GM12878 (cell line): ENCODE data around the gene CFAP126. TPM values are rescaled to one million over a fixed set of nuclear protein-coding genes. Genes with fewer than 3 reads are reported as not detected.
A peak's percentile ranks its signal among the peaks of the same experiment; 100 is the strongest.
"Not testable (repeated sequence)": the region's sequence is repeated elsewhere in the genome, so short reads cannot be mapped to it uniquely, and the experiment has no call there.

Experiments
- ATAC-seq: fragments of 200-7000 bp; cut with Tn5 transposase; 3 replicates; pipeline ENCODE4 v1.9.1; 2020; ENCODE audit warnings: mild to moderate bottlenecking, moderate library complexity
- BruUV-seq: library from RNA; stranded (reverse); fragments of 400-500 nt; replicated peaks from 2 replicates; lab custom pipeline; 2021; lab: Mats Ljungman, UMichigan
- CTCF ChIA-PET: fragments of 300-600 bp; sonication (Branson Sonifier 250); formaldehyde crosslinking; extraction: SDS; loops from one replicate; lab custom pipeline; 2021; ENCODE audit warnings: inconsistent platforms; lab: Yijun Ruan, JAX
- POLR2A ChIA-PET: fragments of 350-600 bp; formaldehyde crosslinking; extraction: SDS; loops from one replicate; lab custom pipeline; 2021; ENCODE audit warnings: inconsistent platforms; lab: Charles Lee
- RAD21 ChIA-PET: fragments of 300-600 bp; sonication (Branson Sonifier 250); formaldehyde crosslinking; loops from one replicate; lab custom pipeline; 2023; ENCODE audit warnings: antibody characterized with exemption; ENCODE audit not compliant: unreplicated experiment; lab: Charles Lee
- SMC1A ChIA-PET: fragments of 300-600 bp; sonication (Branson Sonifier 250); formaldehyde crosslinking; loops from one replicate; lab custom pipeline; 2023; ENCODE audit not compliant: unreplicated experiment, uncharacterized antibody; lab: Charles Lee
- DNase-seq: peaks from one replicate; pipeline ENCODE4 v3.0.0-alpha.2; 2011; ENCODE audit warnings: low read depth, low spot score
- FAIRE-seq: peaks from 3 replicates; lab custom pipeline; 2011; peaks lifted over from hg19 to GRCh38; lab: Jason Lieb, UNC
- H2AFZ ChIP-seq: 2 replicates; pipeline ENCODE4 v1.6.0; 2011; ENCODE audit warnings: low read depth, low read length, control low read depth; ENCODE audit not compliant: control insufficient read depth
- H3K27ac ChIP-seq: 2 replicates; pipeline ENCODE4 v1.5.1; 2011; ENCODE audit warnings: control low read depth; ENCODE audit not compliant: control insufficient read depth, insufficient read depth
- H3K27me3 ChIP-seq, 2 experiments: replicated peaks in 1 of 2; 2 replicates each; pipeline versions ENCODE4 v1.6.0 to v1.6.1; 2011; ENCODE audit warnings: low read length in 1 of 2; ENCODE audit not compliant: control insufficient read depth in 2 of 2, insufficient read depth in 2 of 2
- H3K36me3 ChIP-seq, 2 experiments: 2 replicates each; pipeline ENCODE4 v1.5.1; 2011; ENCODE audit warnings: low read length in 1 of 2; ENCODE audit not compliant: control insufficient read depth in 2 of 2, insufficient read depth in 2 of 2
- H3K4me1 ChIP-seq: 2 replicates; pipeline ENCODE4 v1.6.1; 2011; ENCODE audit warnings: mild to moderate bottlenecking, low read length, moderate library complexity, mixed read lengths; ENCODE audit not compliant: control insufficient read depth, insufficient read depth
- H3K4me2 ChIP-seq: 2 replicates; pipeline ENCODE4 v1.6.0; 2011; ENCODE audit warnings: control low read depth; ENCODE audit not compliant: control insufficient read depth, insufficient read depth
- H3K4me3 ChIP-seq: fragments of 200-600 bp; sonication (generic); 2 replicates; pipeline ENCODE4 v1.5.1; 2016
- H3K79me2 ChIP-seq: 2 replicates; pipeline ENCODE4 v1.6.0; 2011; ENCODE audit warnings: low read length; ENCODE audit not compliant: control insufficient read depth, insufficient read depth
- H3K9ac ChIP-seq: 2 replicates; pipeline ENCODE4 v1.8.0; 2011; ENCODE audit warnings: low read length, control low read depth, mixed read lengths; ENCODE audit not compliant: control insufficient read depth, insufficient read depth
- H3K9me3 ChIP-seq: replicated peaks from 3 replicates; pipeline ENCODE4 v1.5.1; 2011; ENCODE audit warnings: mild to moderate bottlenecking, low read length; ENCODE audit not compliant: control insufficient read depth, insufficient read depth
- H4K20me1 ChIP-seq: 2 replicates; pipeline ENCODE4 v1.6.0; 2011; ENCODE audit not compliant: control insufficient read depth, insufficient read depth
- ATF7 ChIP-seq: fragments of 450-650 bp; IDR thresholded peaks from 2 replicates; pipeline ENCODE4 v1.6.1; 2016; ENCODE audit warnings: low read depth, mild to moderate bottlenecking
- FOXK2 ChIP-seq: fragments of 450-650 bp; IDR thresholded peaks from 2 replicates; pipeline ENCODE4 v1.6.1; 2017; ENCODE audit warnings: mild to moderate bottlenecking, moderate library complexity
- IKZF2 ChIP-seq, 2 experiments: fragments of 450-650 bp; IDR thresholded peaks; 2 replicates each; pipeline ENCODE4 v1.6.1; 2017; ENCODE audit warnings: mild to moderate bottlenecking in 2 of 2, moderate library complexity in 2 of 2
- JUNB ChIP-seq: IDR thresholded peaks from 2 replicates; pipeline ENCODE4 v1.6.1; 2016; ENCODE audit warnings: antibody characterized with exemption, mild to moderate bottlenecking
- KLF5 ChIP-seq: fragments of 450-650 bp; IDR thresholded peaks from 2 replicates; pipeline ENCODE4 v1.6.1; 2014; ENCODE audit warnings: mild to moderate bottlenecking; ENCODE audit not compliant: partially characterized antibody
- MLLT1 ChIP-seq: fragments of 450-650 bp; IDR thresholded peaks from 2 replicates; pipeline ENCODE4 v1.6.1; 2016; ENCODE audit warnings: mild to moderate bottlenecking
- MTA2 ChIP-seq: fragments of 450-650 bp; IDR thresholded peaks from 2 replicates; pipeline ENCODE4 v1.6.1; 2016; ENCODE audit warnings: low read depth, mild to moderate bottlenecking, moderate library complexity
- NBN ChIP-seq: fragments of 450-650 bp; IDR thresholded peaks from 2 replicates; pipeline ENCODE4 v1.6.1; 2016
- NR2F1 ChIP-seq: fragments of 450-650 bp; conservative IDR thresholded peaks from 2 replicates; pipeline ENCODE4 v1.6.1; 2017; ENCODE audit warnings: mild to moderate bottlenecking
- RUNX3 ChIP-seq: IDR thresholded peaks from 2 replicates; pipeline ENCODE4 v1.6.1; 2012; ENCODE audit warnings: low read length, inconsistent platforms
- SKIL ChIP-seq: fragments of 450-650 bp; IDR thresholded peaks from 2 replicates; pipeline ENCODE4 v1.6.1; 2017; ENCODE audit warnings: mild to moderate bottlenecking, low read depth, inconsistent platforms; ENCODE audit not compliant: poor library complexity, severe bottlenecking
- SMARCA5 ChIP-seq: fragments of 450-650 bp; IDR thresholded peaks from 2 replicates; pipeline ENCODE4 v1.6.1; 2017; ENCODE audit warnings: mild to moderate bottlenecking
- ZBTB40 ChIP-seq: fragments of 450-650 bp; IDR thresholded peaks from 2 replicates; pipeline ENCODE4 v1.6.1; 2016; ENCODE audit warnings: mild to moderate bottlenecking, moderate library complexity, borderline replicate concordance
- WGBS: methylation state at CpG from one replicate; pipeline ENCODE4 v1.1.6; 2016; ENCODE audit warnings: low lambda C conversion rate; ENCODE audit not compliant: insufficient replicate concordance, insufficient coverage; ENCODE audit errors: missing lambda C conversion rate; 5-methylcytosine and 5-hydroxymethylcytosine counted together
- in situ Hi-C: fragments of 300-500 bp; cut with MboI; formaldehyde crosslinking; loops from 9 replicates; pipeline ENCODE4 v1.14.3; 2018; ENCODE audit warnings: mixed read lengths
- intact Hi-C: fragments of 100-400 bp; cut with micrococcal nuclease; formaldehyde crosslinking; loops from one replicate; pipeline ENCODE4 v1.14.2; 2022; ENCODE audit not compliant: unreplicated experiment
- polyA plus RNA-seq, 11 experiments: library from polyadenylated mRNA; depleted of rRNA in 4 of 11; unstranded in 6 of 11; stranded (reverse) in 5 of 11; fragments of >200 nt; fragmentation: Nextera tagmentation in 4 of 11; fragmentation: Illumina TruSeq in 1 of 11; extraction: Ambion mirVana in 4 of 11; extraction: Trizol in 1 of 11; gene quantifications; 1 replicate in 1 of 11; 2 replicates in 10 of 11; pipeline versions ENCODE4 v1.2.1 to v1.2.3, GENCODE V29; 2011 to 2016; ENCODE audit warnings: inconsistent platforms in 2 of 11, missing spikeins in 2 of 11, low read depth in 1 of 11
- total RNA-seq, 4 experiments: library from RNA; depleted of rRNA in 3 of 4; stranded (reverse); fragments of >200 nt in 3 of 4; fragmentation: Illumina TruSeq in 1 of 4; extraction: Trizol in 1 of 4; gene quantifications; 2 replicates each; pipeline versions ENCODE4 v1.2.1 to v1.2.3, GENCODE V29; 2013 to 2021

Gene CFAP126
- total and polyA plus RNA-seq, 10 of the 15 experiments (the other 5 are each of a cell fraction or from before 2014, with no cell fraction given) = not detected

DNA sequence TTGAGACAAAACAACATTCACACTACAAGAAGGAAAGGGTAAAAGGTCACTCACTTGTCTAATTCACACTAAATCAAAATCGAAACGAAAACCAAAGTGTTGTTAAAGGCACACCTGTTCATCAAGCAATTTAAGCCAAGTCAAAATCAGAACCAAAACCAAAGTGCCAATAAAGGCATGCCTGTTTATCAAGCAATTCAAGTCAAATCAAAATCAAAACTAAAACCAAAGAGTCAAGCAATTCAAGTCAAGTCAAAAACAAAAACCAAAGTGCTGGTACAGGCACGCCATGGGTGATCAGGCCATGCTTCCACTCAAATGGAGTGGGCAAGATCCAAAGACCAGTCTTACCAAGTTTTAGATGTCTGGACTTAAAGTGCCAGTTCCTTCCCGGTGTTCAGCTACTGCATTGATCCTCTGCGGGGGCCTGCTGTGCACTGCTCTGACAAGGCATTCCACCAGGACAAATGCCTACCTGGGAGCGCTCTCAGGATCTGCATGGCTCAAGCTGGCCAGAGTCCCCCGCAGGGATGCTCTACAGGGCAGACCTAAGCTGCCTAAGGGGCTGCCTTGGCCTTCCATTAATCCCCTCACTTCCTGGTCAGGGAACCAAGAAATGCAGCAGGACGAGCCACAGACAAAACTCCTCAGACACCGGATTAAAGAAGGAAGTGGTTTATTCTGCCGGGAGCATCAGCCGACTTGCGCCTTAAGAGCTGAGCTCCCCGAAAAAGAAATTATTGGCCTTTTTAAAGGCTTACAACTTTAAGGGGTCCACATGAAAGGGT, 42.4 kb upstream of the CFAP126 start:
- POLR2A ChIA-PET = interaction anchor here (1.2 kb wide), 1 partner anchor 10 kb away, joined by 3 read pairs; no protein-coding TSS in a partner anchor
- intact Hi-C loops, BruUV-seq, H3K9ac ChIP-seq, H3K9me3 ChIP-seq, H3K4me1 ChIP-seq, H3K79me2 ChIP-seq, H3K27me3 ChIP-seq, in situ Hi-C loops, H3K36me3 ChIP-seq, H4K20me1 ChIP-seq: not testable (repeated sequence)
- Histone ChIP-seq H3K27ac (peak overlapping the region; percentile 63), H3K4me3 (0 out of 2 replicates have a peak overlapping the region, but pooled peaks have one; percentile 22), H3K4me2 (peak overlapping the region; percentile 63), H2AFZ (peak overlapping the region; percentile 35)
- ATAC-seq = peak; percentile 81
- SMC1A ChIA-PET = interaction anchor here (0.7 to 1.9 kb wide), 2 partner anchors 10 to 184 kb away, joined by 4 to 12 read pairs; partner anchors contain the start of gene TOMM40L
- RAD21 ChIA-PET = interaction anchor here (1.8 kb wide), 1 partner anchor 10 kb away, joined by 4 read pairs; no protein-coding TSS in a partner anchor
- peak; percentile 23 for DNase-seq
- 70% methylated on average over 13 of the region's 13 CpGs for WGBS
- CTCF ChIA-PET = interaction anchor here (1.2 kb wide), 1 partner anchor 10 kb away, joined by 6 read pairs; no protein-coding TSS in a partner anchor
- FAIRE-seq = peak; percentile 97
- peak; percentile 62 for TF ChIP-seq JUNB
- peak; percentile 89 for TF ChIP-seq MLLT1
- 0 out of 2 replicates have a peak, but pooled peaks have one; percentile 29 for TF ChIP-seq SMARCA5
- 0 out of 4 replicates have a peak, but pooled peaks of 1 of the 2 experiments have one; percentile 25 for TF ChIP-seq IKZF2 (IDR thresholded peaks at IDR 0.05)
- peak; percentile 54 for TF ChIP-seq KLF5
- TF ChIP-seq SKIL = peak; percentile 29
- TF ChIP-seq NBN = peak; percentile 75; the same call in 1 of the 2 replicates
- TF ChIP-seq RUNX3 = peak; percentile 46
- TF ChIP-seq FOXK2 = peak; percentile 80
- TF ChIP-seq ZBTB40 = peak; percentile 28; the same call in 1 of the 2 replicates
- peak; percentile 73 for TF ChIP-seq NR2F1
- TF ChIP-seq MTA2 = peak; percentile 39; the same call in 1 of the 2 replicates
- TF ChIP-seq ATF7 = 0 out of 2 replicates have a peak, but pooled peaks have one; percentile 31
